Measurements from ENCODE around the gene TTLL11. TPM values are rescaled to one million over a fixed set of nuclear protein-coding genes. Genes with fewer than 3 reads are reported as not detected.

The TTLL11 gene
- polyA plus RNA-seq, 1 donor (not counting 4 experiments of a cell fraction or from before 2014, with no cell fraction given): 8.0 TPM

DNA sequence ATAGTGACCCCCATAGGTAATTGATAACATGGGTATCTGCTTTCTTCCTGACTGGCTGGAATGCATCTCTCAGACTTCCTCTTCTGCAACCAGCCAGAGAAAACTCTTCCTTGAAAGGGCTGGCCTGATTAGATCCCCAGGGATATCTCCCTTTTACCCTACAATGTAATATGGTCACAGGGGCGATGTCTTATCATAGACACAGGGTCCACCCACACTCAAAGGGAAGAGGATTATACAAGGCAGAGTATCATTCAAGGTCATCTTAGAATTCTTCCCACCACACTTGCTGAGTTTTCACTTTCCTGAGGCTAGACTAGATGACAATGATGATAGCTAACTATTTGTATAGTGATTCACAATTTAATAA is 33.2 kb downstream of the TTLL11 start:
- H3K9me3 ChIP-seq (ENCODE audit: control insufficient read depth, low read depth, low read length): no peaks in the 10 kb centered on the region

DNA sequence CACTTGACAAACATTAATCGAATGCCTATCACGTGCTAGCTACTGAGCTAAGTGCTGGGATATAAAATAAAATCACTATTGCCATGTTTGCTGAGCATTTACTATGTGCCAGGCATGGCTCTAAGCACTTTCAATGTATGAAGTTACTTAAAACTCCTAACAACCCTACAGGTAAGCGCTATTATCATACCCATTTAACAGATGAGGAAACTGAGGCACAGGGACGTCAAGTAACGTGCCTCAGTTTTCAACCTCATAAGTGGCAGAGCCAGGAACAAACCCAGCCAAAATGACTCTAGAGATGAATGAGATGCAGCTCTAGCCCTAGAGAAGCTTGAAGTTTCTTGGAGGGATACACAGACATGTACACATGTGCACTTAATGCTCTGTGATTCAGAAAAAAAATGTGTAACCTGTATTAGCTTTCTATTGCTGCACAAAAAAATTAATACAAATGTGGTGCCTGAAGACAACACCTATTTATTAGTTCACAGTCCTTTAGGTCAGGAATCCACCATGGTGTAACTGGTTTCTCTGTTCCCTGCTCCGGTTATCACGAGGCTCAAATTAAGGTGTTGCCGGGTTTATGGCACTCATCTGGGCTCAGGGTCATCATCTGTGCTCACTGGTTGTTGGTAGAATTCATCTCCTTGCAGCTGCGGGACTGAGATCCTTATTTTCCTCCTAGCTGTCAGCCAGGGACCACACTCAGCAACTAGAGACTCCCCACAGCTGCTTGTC is 33.7 kb downstream of the TTLL11 start:
- Histone ChIP-seq H3K27me3 (ENCODE audit: control insufficient read depth, extremely low read depth, insufficient read depth, low read length) (no peaks in the 10 kb centered on the region), H3K9me3 (ENCODE audit: control insufficient read depth, low read depth, low read length) (no peaks in the 10 kb centered on the region), H3K79me2 (ENCODE audit: control insufficient read depth, insufficient read depth, low read length) (no peaks in the 10 kb centered on the region), H3K9me1 (ENCODE audit: control insufficient read depth, extremely low read depth, insufficient read depth, low read length) (no peaks in the 10 kb centered on the region), H3K4me3 (ENCODE audit: control insufficient read depth in 2 of 3, extremely low read depth in 1 of 3, insufficient read depth in 2 of 3, low read depth in 1 of 3, low read length in 3 of 3) (no peak overlapping the region), H3K27ac (ENCODE audit: control insufficient read depth, insufficient read depth, low read length) (no peak overlapping the region), H3K4me1 (ENCODE audit: control insufficient read depth, extremely low read depth, insufficient read depth, low read length) (no peaks in the 10 kb centered on the region), H3K4me2 (ENCODE audit: control insufficient read depth, extremely low read depth, insufficient read depth, low read depth, low read length) (no peak overlapping the region), H3K36me3 (ENCODE audit: control insufficient read depth in 2 of 2, extremely low read depth in 1 of 2, insufficient read depth in 2 of 2, low read length in 2 of 2) (no peaks in the 10 kb centered on the region), H3K9ac (ENCODE audit: control insufficient read depth, extremely low read depth, insufficient read depth, low read length) (no peak overlapping the region), H4K20me1 (ENCODE audit: control insufficient read depth, extremely low read depth, insufficient read depth, low read length) (peaks cover 2% of the 10 kb centered on the region), H2AFZ (ENCODE audit: control insufficient read depth, low read length) (no peak overlapping the region)
- FAIRE-seq (no peak), DNase-seq (ENCODE audit: low read depth, low spot score) (no peak)
- dilution Hi-C loops (cut with MboI; ENCODE audit: extremely low pct_ligation_motif_present, low sequenced_read_pairs): no loop called here
- no peak for TF ChIP-seq EZH2 (IDR thresholded peaks at IDR 0.05; ENCODE audit: low read length)
- TF ChIP-seq, protein P1, sequence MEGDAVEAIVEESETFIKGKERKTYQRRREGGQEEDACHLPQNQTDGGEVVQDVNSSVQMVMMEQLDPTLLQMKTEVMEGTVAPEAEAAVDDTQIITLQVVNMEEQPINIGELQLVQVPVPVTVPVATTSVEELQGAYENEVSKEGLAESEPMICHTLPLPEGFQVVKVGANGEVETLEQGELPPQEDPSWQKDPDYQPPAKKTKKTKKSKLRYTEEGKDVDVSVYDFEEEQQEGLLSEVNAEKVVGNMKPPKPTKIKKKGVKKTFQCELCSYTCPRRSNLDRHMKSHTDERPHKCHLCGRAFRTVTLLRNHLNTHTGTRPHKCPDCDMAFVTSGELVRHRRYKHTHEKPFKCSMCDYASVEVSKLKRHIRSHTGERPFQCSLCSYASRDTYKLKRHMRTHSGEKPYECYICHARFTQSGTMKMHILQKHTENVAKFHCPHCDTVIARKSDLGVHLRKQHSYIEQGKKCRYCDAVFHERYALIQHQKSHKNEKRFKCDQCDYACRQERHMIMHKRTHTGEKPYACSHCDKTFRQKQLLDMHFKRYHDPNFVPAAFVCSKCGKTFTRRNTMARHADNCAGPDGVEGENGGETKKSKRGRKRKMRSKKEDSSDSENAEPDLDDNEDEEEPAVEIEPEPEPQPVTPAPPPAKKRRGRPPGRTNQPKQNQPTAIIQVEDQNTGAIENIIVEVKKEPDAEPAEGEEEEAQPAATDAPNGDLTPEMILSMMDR (optimal IDR thresholded peaks at IDR 0.05 in 1 of 3, IDR thresholded peaks at IDR 0.05 in 1 of 3, conservative IDR thresholded peaks at IDR 0.05 in 1 of 3; ENCODE audit: extremely low read depth in 1 of 3, insufficient read depth in 2 of 3, low read length in 3 of 3): no peak

More for the DNA sequence above, 33.2 kb downstream of the TTLL11 start:
- Histone ChIP-seq H3K27me3 (ENCODE audit: control insufficient read depth, extremely low read depth, insufficient read depth, low read length) (no peaks in the 10 kb centered on the region), H3K4me3 (ENCODE audit: control insufficient read depth in 2 of 3, extremely low read depth in 1 of 3, insufficient read depth in 2 of 3, low read depth in 1 of 3, low read length in 3 of 3) (no peak overlapping the region), H3K36me3 (ENCODE audit: control insufficient read depth in 2 of 2, extremely low read depth in 1 of 2, insufficient read depth in 2 of 2, low read length in 2 of 2) (no peaks in the 10 kb centered on the region), H3K9ac (ENCODE audit: control insufficient read depth, extremely low read depth, insufficient read depth, low read length) (no peak overlapping the region), H3K4me2 (ENCODE audit: control insufficient read depth, extremely low read depth, insufficient read depth, low read depth, low read length) (no peak overlapping the region), H3K79me2 (ENCODE audit: control insufficient read depth, insufficient read depth, low read length) (no peaks in the 10 kb centered on the region), H3K9me1 (ENCODE audit: control insufficient read depth, extremely low read depth, insufficient read depth, low read length) (no peaks in the 10 kb centered on the region), H3K27ac (ENCODE audit: control insufficient read depth, insufficient read depth, low read length) (no peak overlapping the region), H4K20me1 (ENCODE audit: control insufficient read depth, extremely low read depth, insufficient read depth, low read length) (peaks cover 2% of the 10 kb centered on the region), H3K4me1 (ENCODE audit: control insufficient read depth, extremely low read depth, insufficient read depth, low read length) (no peaks in the 10 kb centered on the region), H2AFZ (ENCODE audit: control insufficient read depth, low read length) (no peak overlapping the region)
- FAIRE-seq (no peak), DNase-seq (ENCODE audit: low read depth, low spot score) (no peak)
- dilution Hi-C loops (cut with MboI; ENCODE audit: extremely low pct_ligation_motif_present, low sequenced_read_pairs): no loop called here
- no peak for TF ChIP-seq EZH2 (IDR thresholded peaks at IDR 0.05; ENCODE audit: low read length)
- TF ChIP-seq, protein P1 (optimal IDR thresholded peaks at IDR 0.05 in 1 of 3, IDR thresholded peaks at IDR 0.05 in 1 of 3, conservative IDR thresholded peaks at IDR 0.05 in 1 of 3; ENCODE audit: extremely low read depth in 1 of 3, insufficient read depth in 2 of 3, low read length in 3 of 3): no peak

Data from keratinocyte (primary cell).